A673 (cell line): ENCODE data around the gene GPR157. TPM values are rescaled to one million over a fixed set of nuclear protein-coding genes. Genes with fewer than 3 reads are reported as not detected.

Experiments used
- BruUV-seq: library from RNA; stranded (reverse); fragments of 400-500 nt; replicated peaks from 2 replicates; lab custom pipeline; 2021; lab: Mats Ljungman, UMichigan
- CTCF ChIA-PET: fragments of 300-600 bp; sonication (Branson Sonifier 250); formaldehyde crosslinking; loops from one replicate; lab custom pipeline; 2022; ENCODE audit warnings: antibody characterized with exemption; lab: Charles Lee
- POLR2A ChIA-PET: fragments of 300-600 bp; sonication (Branson Sonifier 250); formaldehyde crosslinking; loops from one replicate; lab custom pipeline; 2022; ENCODE audit warnings: antibody characterized with exemption; ENCODE audit not compliant: low non-redundant PET; lab: Charles Lee
- DNase-seq: peaks from one replicate; pipeline ENCODE4 v3.0.0-alpha.2; 2015; ENCODE audit warnings: low spot score
- H3K27ac ChIP-seq: fragments of 200-600 bp; sonication (generic); 2 replicates; pipeline ENCODE4 v1.5.1; 2016; ENCODE audit warnings: mixed run types, low read depth, mild to moderate bottlenecking, mixed read lengths, antibody characterized with exemption, low read length; ENCODE audit not compliant: poor library complexity, severe bottlenecking
- H3K27me3 ChIP-seq: fragments of 200-600 bp; sonication (generic); replicated peaks from 2 replicates; pipeline ENCODE4 v1.6.1; 2017; ENCODE audit warnings: mixed run types, low read depth, mild to moderate bottlenecking, mixed read lengths, antibody characterized with exemption, low read length; ENCODE audit not compliant: insufficient read depth, poor library complexity
- H3K36me3 ChIP-seq: fragments of 200-600 bp; sonication (generic); 2 replicates; pipeline ENCODE4 v1.6.1; 2016; ENCODE audit warnings: mixed run types, mild to moderate bottlenecking, mixed read lengths, antibody characterized with exemption, low read length; ENCODE audit not compliant: insufficient read depth, poor library complexity, severe bottlenecking
- H3K4me1 ChIP-seq: fragments of 200-600 bp; sonication (generic); 2 replicates; pipeline ENCODE4 v1.6.1; 2017; ENCODE audit warnings: mixed run types, mild to moderate bottlenecking, mixed read lengths, antibody characterized with exemption, low read length; ENCODE audit not compliant: insufficient read depth, poor library complexity, severe bottlenecking
- H3K4me3 ChIP-seq: fragments of 200-600 bp; sonication (generic); 2 replicates; pipeline ENCODE4 v1.5.1; 2016; ENCODE audit warnings: low read depth, mixed run types, mild to moderate bottlenecking, mixed read lengths, low read length; ENCODE audit not compliant: poor library complexity, severe bottlenecking
- H3K9me3 ChIP-seq: fragments of 200-600 bp; sonication (generic); 2 replicates; pipeline ENCODE4 v1.6.1; 2016; ENCODE audit warnings: mixed run types, low read depth, mild to moderate bottlenecking, mixed read lengths, antibody characterized with exemption, low read length; ENCODE audit not compliant: poor library complexity, severe bottlenecking
- CTCF ChIP-seq: fragments of 300-800, 200-600 bp; sonication (generic); conservative IDR thresholded peaks from 2 replicates; pipeline ENCODE4 v1.5.1; 2017; ENCODE audit warnings: low read depth, mild to moderate bottlenecking, antibody characterized with exemption, low read length, moderate library complexity, mixed read lengths
- EZH2 ChIP-seq: fragments of 200-600 bp; sonication (generic); IDR thresholded peaks from 2 replicates; pipeline ENCODE4 v1.6.1; 2017; ENCODE audit warnings: borderline replicate concordance, low read depth, mild to moderate bottlenecking, mixed read lengths, antibody characterized with exemption, low read length; ENCODE audit not compliant: poor library complexity, severe bottlenecking
- intact Hi-C: fragments of 100-400 bp; cut with micrococcal nuclease; formaldehyde crosslinking; loops from one replicate; pipeline ENCODE4 v1.10.0; 2022; ENCODE audit not compliant: unreplicated experiment
- total RNA-seq: library from RNA; stranded (reverse); gene quantifications from 2 replicates; pipeline ENCODE4 v1.2.3, GENCODE V29; 2021

The GPR157 gene
- total RNA-seq, 1 experiment from 2014 or later: 0.34 TPM

- ChIA-PET CTCF (no interaction called here), POLR2A (no interaction called here)
- TF ChIP-seq EZH2: no peak
- no peak for TF ChIP-seq CTCF
- peak; percentile 38 for DNase-seq
- H3K9me3 ChIP-seq: no peaks in the 10 kb centered on the region
- intact Hi-C loops: no loop called here
- H3K4me3 ChIP-seq: no peak within 1 kb of the TSS
- no peaks in the 10 kb centered on the region for H3K27me3 ChIP-seq
- no TSS peak for BruUV-seq
- H3K36me3 ChIP-seq: no peaks in the 10 kb centered on the region
- H3K4me1 ChIP-seq: peaks cover 11% of the 10 kb centered on the region
- peak within 1 kb of the TSS; percentile 10 for H3K27ac ChIP-seq
Observed at GRCh38 chr1:9069326-9070100, 59.4 kb downstream of the GPR157 start, which contains the start of gene SLC2A5. TSS of gene SLC2A5 (minus strand) at chr1:9069635. CDS start at chr1:9069536, 99 bp downstream.

DNA sequence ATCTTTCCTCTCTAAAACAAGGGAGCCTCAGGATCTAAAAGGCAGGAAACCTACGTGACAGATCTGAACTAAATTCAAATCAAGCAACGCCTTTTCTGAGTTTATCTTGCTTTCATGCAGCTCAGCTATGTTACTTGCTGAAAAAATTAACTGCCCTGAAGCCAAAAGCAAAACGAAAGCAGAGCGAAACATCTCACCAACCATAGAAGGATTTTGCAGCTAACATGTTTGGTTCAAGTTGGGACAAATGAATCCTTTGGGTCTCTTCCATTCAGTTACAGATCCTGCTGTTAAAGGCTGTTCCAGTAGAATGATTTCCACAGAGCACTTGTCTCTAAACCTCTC is 59.9 kb downstream of the GPR157 start:
- ChIA-PET CTCF (no interaction called here), POLR2A (no interaction called here)
- no TSS peak for BruUV-seq

More for the DNA sequence above, 59.9 kb downstream of the GPR157 start:
- H3K27me3 ChIP-seq: no peaks in the 10 kb centered on the region
- TF ChIP-seq EZH2 (no peak), CTCF (no peak)
- H3K9me3 ChIP-seq: no peaks in the 10 kb centered on the region
- peak overlapping the region; percentile 10 for H3K27ac ChIP-seq
- no peak for DNase-seq
- no peaks in the 10 kb centered on the region for H3K36me3 ChIP-seq
- no peak overlapping the region for H3K4me3 ChIP-seq
- H3K4me1 ChIP-seq: peaks cover 11% of the 10 kb centered on the region
- intact Hi-C loops: no loop called here
